GM23248 (cell line): Measurements from ENCODE around the gene MEAK7.

ENCODE experiments used
- EZH2 ChIP-seq: fragments of 200-600 bp; sonication (generic); IDR thresholded peaks from 2 replicates; pipeline ENCODE4 v1.6.1; 2018; ENCODE audit warnings: antibody characterized with exemption, mild to moderate bottlenecking; ENCODE audit not compliant: insufficient read depth, poor library complexity, severe bottlenecking
- EZH2phosphoT487 ChIP-seq: fragments of 200-600 bp; sonication (generic); IDR thresholded peaks from 2 replicates; pipeline ENCODE4 v1.6.1; 2018; ENCODE audit warnings: antibody characterized with exemption, moderate library complexity, mild to moderate bottlenecking, low read depth; ENCODE audit not compliant: insufficient read depth

- TF ChIP-seq EZH2phosphoT487 = no peak
- TF ChIP-seq EZH2 = no peak
These were observed 28.7 kb downstream of the MEAK7 start for GRCh38 chr16:84475643-84476240.
